ENCODE data around the gene NUP210.
"Not testable (repeated sequence)": the region's sequence is repeated elsewhere in the genome, so short reads cannot be mapped to it uniquely, and the experiment has no call there.

NUP210 gene

GRCh38 chr3:13406190-13406589 is 13.9 kb downstream of the NUP210 start:
- no peak for DNase-seq (ENCODE audit: low read depth in 2 of 2)

- DNase-seq (ENCODE audit: low read depth in 2 of 2), result no peak
These were observed 14.5 kb downstream of the NUP210 start for GRCh38 chr3:13405614-13406013.

DNA sequence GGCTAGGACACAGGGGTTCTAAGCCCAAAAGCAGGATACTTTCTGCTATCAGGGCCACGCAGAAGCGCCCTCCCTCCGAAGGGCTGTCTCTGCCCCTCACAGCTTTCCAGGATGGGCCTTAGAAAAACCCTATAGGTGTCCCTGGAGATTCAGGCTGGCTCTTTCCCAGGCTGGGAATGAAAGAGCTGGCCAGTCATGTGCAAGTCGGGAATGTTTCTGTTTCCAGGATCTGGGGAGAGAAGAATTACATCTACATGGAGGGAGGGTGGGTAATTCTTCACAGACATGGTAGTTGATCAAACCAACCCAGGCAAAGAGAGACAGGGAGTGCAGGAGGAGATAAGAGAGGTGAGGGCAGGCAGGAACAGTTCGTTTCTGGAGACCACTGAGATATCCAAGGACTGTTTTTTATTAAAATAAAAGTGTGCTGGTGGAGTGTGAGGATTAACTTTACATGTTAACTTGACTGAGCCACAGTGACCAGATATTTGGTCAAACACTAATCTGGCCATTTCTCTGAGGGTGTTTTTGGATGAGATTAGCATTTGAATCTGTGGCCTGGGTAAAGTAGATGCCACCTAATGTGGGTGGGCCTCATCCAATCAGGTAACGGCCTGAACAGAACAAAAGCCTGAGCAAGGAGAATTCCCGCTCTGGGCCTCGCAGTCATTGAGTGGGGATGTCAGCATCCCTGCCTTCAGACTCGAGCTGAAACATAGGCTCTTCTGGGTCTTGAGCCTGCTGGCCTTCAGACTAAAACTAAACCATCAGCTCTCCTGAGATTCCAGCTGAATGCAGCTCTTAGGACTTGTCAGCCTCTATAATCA is 15.3 kb downstream of the NUP210 start:
- no peak for DNase-seq (ENCODE audit: low read depth in 2 of 2)

DNA sequence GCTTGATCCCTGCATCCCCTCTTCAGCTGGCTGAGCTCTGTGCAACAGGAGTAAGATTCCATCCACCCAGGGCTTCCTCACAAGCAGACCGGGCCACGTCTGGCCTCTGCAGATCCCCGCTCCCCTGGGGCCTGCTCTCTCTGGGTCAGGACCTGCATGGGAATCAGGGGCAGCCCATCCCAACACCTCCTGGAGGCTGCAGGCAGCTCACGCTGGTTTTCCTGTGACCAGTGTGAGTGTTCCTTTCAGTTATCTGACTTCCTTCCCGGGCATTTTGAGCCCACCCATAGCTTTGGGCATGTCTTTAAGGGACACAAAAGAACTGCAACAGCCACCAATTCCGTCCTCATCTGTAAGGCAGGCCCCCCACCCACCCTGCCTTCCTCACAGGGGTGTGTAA is 16.3 kb downstream of the NUP210 start:
- DNase-seq (ENCODE audit: low read depth in 2 of 2), result no peak

DNA sequence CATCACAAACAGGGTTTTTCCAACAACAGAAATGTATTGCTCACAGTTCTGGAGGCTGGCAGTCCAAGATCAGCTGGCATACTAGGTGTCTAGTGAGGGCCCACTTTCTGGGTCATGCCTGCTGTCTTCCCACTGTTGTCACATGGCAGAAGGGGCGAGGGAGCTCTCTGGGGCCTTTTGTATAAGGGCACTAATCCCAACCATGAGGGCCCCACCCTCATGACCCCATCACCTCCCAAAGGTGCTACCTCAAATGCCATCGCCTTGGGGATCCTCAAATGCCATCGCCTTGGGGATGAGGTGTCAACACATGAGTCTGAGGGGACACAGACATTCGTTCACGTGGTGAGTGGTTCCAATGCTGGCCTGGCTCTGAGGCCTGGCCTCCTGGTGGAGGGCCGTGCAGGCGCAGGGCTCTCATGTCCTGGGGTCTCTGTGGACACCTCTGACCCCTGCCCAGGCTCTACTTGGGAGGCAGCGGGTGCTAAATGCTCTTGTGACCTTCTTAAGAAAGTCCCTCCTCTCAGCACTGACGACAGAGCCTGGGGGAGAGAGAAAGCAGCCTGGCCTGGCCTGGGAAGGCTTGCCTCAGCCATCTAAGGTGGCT is 16.8 kb downstream of the NUP210 start:
- no peak for DNase-seq (ENCODE audit: low read depth in 2 of 2)

DNA sequence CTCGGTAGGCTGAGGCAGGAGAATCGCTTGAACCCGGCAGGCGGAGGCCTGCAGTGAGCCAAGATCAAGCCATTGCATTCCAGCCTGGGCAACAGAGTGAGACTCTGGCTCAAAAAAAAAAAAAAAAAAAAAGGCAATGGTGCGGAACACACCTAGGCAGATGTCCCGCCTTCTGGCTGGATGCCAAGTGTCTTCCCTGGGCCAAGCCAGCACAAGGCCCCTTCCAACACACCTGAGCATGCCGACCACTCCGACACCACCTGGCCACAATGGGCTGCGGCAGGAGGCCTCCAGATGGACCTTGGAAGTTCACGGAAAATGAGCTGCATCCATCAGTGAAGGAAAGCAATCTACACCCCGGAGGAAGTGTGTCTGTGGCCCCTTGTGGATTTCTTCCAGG is 19.0 kb downstream of the NUP210 start:
- DNase-seq (ENCODE audit: low read depth in 2 of 2), result no peak

DNA sequence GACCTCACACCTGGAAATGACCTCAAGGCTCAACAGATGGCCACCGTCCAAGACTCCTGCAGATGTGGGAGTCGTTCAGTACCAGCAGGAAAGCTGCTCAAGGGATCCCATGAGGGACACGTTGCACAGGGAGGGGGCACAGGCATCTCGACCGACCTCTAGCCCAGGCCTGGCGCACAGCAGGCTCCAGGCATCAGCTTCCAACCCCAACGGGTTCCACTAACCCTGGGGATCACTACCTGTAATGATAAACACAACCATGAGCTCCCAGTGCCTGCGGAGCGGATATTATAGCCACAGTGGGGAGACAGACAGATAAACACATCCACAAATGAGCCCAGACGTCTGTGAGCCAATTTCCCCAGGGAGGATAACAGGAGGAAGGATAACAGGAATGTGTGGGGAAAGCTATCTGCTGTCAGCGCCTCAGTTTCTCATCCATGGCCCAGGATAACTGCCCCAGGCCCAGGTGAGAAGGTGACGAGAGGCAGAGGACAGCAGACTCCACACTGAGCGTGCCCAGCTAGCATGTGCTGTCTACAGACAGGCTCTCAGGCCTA is 19.9 kb downstream of the NUP210 start:
- no peak for DNase-seq (ENCODE audit: low read depth in 2 of 2)

GRCh38 chr3:13399603-13400002 is 20.5 kb downstream of the NUP210 start:
- DNase-seq (ENCODE audit: low read depth in 2 of 2), result no peak

DNA sequence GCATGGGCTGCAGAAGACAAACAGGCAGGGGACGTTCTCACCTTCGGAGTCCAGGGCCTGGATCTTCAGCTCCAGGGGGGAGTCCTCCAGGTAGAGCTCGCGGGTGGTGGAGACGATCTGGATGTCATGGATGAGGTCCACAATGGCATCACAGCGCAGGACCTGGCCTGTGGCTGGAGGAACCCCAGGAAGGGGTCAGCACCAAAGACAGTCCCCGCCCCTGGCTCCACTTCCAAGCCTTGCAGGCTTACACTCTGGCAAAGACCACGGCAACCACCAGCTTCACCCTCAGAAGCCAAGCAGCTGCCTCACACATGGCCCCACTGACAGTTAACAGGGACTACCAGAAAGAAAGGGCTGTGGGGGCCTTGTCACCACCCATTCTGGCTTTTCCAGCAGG is 22.8 kb downstream of the NUP210 start:
- DNase-seq (ENCODE audit: low read depth in 2 of 2), result no peak

DNA sequence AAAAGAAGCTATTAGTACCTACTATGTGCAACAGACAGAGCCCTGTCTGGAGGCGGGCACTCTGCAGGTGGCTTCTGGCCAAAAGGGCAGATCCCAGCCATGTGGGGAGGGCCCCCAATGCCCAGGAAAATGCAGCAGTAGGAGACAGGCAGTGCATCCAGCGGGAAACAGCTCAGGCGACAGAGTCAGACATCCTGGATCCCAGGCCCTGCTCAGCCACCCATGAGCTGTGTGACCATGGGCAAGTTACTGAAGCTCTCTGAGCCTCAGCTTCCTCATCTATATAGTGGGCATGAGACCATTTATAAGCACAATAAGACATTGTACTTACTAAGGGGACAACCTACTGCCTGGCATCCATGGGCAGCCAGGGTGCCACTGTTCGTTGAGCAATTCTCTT is 25.8 kb downstream of the NUP210 start:
- no peak for DNase-seq (ENCODE audit: low read depth in 2 of 2)

GRCh38 chr3:13393427-13394360 is 26.4 kb downstream of the NUP210 start:
- DNase-seq (ENCODE audit: low read depth in 2 of 2), result no peak

DNA sequence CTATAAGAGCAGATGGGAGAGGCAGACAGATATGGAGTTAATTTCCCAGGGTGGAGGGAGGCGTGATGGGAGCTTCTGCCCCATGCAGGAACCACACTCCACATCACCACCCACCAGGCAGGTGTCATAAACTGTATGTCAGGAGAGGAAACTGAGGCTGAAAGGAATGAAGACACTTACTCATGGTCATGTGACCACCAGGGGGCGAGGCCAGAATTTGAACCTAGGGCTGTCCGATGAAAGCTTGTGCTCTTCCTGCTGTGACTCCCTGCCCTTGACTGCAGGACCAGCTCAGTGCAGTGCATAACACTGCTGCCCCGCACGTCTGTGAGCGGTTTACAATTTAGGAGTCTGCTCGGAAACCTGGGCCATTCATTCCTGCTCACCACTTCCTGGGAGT is 28.8 kb downstream of the NUP210 start:
- DNase-seq (ENCODE audit: low read depth in 2 of 2), result no peak

- DNase-seq (ENCODE audit: low read depth in 2 of 2), result no peak
These were observed 30.7 kb downstream of the NUP210 start for GRCh38 chr3:13389378-13389777.

DNA sequence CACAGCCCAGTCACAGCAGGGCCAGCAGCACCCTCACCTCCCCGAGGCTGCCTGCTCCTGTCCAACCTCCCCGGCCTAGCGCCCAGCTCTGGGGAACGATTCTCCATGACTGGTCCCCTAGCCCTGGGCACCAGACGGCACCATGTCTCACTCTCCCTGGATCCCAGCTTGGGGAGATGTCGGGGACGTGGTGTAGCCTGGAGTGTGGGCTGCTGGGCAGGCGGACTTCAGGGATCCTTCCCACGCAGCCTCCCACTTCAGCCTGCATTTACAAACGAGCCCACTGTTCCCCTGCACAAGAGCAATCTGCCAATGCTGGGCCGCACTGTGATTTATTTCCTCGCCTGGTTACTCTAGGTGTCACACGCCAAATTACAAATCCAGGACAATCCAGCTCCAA is 31.3 kb downstream of the NUP210 start:
- DNase-seq (ENCODE audit: low read depth in 2 of 2), result no peak

DNA sequence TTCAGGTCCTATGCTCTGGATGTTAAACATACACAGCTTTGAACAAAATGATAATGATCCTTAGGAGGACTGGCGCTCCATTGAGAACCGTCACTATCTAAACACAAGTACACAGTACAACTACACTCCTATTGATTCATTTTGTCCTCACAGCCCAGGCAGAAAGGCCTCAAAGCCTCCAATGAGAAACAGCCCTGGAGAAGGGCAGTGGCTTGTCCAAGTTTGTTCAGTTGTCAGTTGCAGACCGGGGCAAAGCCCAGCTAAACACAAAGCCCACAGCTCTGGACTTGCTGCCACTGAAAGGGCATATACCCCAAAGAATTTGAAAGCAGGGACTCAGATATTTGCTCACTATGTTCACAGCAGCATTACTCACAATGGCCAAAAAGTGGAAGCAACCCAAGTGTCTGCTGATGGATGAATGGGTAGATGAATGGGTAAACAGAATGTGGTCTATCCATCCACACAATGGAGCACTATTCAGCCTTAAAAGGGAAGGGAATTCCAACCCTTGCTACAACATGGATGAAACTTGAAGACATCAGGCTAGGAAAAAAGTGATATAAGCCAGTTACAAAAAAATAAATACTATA is 34.7 kb downstream of the NUP210 start:
- no peak for DNase-seq (ENCODE audit: low read depth in 2 of 2)

DNA sequence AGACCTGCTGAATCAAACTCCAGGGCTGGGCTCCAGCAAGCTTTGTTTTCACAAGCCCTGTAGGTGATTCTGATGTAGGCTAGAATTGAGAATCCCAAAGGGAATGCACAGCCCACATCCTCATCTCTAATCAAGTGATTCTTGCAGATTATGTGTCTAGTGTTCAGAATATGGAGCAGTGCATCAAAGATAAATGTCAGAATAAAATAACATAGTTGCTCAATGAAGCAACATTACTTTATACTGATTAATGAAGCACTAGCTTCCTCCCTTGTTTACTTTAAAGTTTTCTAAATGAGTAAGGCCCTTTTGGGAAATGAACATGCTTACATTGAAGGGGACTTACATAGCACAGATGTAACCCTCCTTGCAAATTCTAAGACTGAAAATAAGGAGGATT is 39.2 kb downstream of the NUP210 start:
- DNase-seq (ENCODE audit: low read depth in 2 of 2), result no peak

DNA sequence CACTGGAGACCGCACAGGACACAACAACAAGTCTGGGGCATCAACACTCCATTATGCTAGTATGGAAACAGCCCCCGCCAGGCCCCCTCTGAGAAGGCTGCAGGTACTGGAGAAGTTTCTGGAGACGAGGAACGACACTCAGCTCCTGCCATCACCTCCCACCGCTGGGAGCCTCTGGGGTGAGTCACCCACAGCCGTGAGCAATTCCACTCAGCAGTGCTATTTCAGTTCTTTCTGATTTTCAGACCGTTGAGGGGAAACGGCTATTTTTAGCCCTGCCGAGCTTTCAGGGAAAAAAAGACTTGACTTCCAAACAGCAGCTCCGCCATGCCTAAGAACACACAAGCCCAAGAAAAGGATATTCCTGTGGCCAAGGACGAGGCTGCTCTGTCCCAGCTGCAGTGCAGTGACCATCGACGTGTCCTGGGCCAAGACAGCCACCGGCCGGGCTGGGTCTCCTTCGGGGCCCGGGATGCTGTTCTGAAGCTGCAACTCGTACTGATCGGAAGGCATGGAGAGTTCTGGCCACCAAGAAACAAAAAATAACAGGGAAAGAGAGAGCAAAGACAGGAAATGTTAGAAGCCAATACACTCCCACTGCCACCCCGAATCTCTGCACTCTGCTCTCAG is 40.8 kb downstream of the NUP210 start:
- no peak for DNase-seq (ENCODE audit: low read depth in 2 of 2)

DNA sequence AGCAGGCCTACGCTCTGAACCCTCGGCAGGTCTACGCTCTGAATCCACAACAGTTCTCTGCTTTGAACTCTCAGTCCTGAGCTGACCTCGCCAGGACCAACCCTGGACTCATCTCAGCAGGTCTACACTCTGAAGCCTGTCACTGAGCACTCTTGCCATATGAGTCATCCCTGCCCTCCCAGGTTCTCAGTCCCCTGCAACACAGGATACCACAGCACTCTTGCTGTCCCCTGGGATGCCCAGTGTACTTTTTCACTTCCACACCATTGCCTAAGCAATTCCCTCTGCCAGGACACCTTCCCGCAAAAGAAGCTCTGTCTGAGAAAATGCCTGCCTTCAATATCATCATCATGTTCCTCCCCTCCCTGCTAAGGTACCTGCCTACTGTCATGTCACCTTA is 42.0 kb downstream of the NUP210 start:
- DNase-seq (ENCODE audit: low read depth in 2 of 2), result no peak

GRCh38 chr3:13377741-13378140 is 42.4 kb downstream of the NUP210 start:
- DNase-seq (ENCODE audit: low read depth in 2 of 2), result not testable (repeated sequence)

DNA sequence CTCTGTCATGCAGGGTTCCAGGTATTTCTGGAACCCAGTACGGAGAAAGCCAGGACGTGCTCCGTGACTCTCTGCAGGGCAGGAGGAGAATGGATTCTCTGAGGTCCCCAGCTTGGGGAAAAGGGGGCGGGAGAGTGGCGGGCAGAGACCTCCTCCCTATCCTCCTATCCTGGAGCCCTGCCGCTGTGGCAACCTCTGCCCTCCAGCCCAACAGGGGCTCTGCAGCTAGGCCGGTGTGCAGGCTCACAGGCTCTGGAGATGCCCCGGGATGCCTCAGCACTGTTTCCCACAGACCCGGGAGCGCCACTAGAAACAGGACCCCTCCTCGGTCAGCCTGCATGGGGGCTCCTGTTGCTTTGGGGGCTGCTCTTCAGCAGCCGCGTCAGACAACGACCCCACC is 43.1 kb downstream of the NUP210 start:
- DNase-seq (ENCODE audit: low read depth in 2 of 2), result no peak

DNA sequence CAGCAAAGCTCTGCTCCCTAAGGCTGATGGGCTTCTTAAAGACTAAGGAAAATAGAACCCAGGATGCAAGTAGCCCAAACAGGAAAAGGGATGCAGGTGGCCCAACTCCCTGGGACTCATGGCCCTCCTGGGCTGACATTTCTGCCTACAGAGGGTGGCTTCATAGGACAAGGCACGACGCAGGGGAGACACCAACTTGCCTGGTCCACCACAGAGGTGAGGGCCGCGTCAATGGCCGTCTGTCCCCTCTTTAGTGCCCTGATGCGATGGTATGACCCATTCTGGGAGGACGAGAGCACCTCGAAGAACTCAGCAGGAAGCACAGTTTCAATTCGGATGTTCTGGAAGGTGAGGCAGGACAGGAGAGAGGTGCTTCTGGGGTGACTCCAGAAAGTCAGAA is 44.0 kb downstream of the NUP210 start:
- DNase-seq (ENCODE audit: low read depth in 2 of 2), result no peak

Measured in stimulated activated CD8-positive, alpha-beta memory T cell treated with anti-CD3 and anti-CD28 coated beads, Interleukin-15, amount 100 ng/mL, for 4 hours (primary cell).